Measurements from ENCODE around the gene CXorf66.
"Not testable (repeated sequence)": the region's sequence is repeated elsewhere in the genome, so short reads cannot be mapped to it uniquely, and the experiment has no call there.

The CXorf66 gene

DNA sequence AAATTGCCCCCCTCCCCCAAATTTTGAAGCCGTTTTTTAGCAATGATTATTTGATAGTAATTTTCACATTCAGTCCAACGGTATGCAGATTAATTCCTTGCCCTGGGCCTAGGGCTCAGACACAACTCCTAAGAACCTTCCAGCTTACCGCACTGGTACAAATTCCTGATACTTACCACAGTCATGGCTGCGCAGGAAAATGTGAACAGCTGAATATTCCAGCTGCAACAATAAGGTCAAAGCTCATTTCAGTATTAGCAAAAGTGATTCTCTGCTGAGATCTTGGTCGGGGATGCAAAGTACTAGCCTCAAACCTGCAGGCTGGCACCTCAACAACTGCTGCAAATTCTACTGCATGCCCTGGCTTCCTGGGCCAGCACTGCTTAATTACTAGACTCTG, 35.4 kb downstream of the CXorf66 start:
- DNase-seq (ENCODE audit: extremely low read depth in 1 of 2, low read depth in 1 of 2), result no peak

DNA sequence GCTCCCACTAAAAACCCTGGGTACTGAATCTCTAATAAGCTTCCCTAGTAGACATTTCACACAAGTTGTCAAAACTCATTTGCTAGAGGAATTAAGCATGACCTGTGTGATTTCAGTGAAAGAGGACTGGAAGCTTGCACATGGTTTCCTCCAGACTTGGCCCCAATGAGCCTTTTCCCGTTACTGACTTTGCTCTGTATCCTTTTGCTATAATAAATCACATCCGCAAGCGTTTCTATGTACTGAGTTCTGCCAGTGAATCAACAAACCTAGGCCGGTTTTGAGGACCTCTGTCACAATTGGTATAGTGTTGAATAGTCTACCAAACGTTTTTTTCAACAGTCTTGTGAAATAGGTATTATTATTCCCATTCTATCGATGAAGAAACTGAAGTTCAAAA, 40.6 kb downstream of the CXorf66 start:
- no peak for DNase-seq (ENCODE audit: extremely low read depth in 1 of 2, low read depth in 1 of 2)

DNA sequence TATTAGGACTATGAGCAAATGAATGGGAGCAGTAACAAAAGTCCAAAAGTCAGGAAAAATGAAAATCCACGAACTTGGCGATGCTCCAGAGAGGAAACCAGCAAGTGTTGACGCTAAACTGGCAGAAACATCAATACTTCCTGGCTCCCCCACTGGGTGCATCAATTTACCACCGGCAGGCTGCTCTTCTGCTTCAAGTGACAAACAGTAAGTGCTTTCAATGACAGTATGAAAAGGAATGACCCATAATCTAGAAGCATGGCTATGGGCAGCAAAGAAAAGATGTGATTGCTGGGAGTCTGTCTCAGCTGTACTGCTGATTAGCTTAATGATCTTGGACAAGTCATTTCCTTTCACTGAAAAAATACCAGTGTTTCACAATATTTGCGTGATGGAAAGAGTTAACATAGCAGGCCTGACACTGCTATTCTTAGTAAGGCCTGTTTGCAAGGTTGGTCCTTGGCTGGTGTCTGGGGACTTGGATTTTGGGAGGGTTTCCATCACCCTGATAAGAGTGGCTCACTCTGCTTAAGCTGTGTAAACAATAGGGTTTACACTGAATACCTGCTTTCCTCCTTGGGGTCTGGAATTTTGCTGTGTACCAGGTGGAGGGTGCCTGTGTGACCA, 41.1 kb downstream of the CXorf66 start:
- DNase-seq (ENCODE audit: extremely low read depth in 1 of 2, low read depth in 1 of 2), result no peak

- not testable (repeated sequence) for DNase-seq (ENCODE audit: extremely low read depth in 1 of 2, low read depth in 1 of 2)
These were observed 44.2 kb downstream of the CXorf66 start for GRCh38 chrX:139921142-139921541.

GRCh38 chrX:139920316-139920715, 45.0 kb downstream of the CXorf66 start:
- no peak for DNase-seq (ENCODE audit: extremely low read depth in 1 of 2, low read depth in 1 of 2)

DNA sequence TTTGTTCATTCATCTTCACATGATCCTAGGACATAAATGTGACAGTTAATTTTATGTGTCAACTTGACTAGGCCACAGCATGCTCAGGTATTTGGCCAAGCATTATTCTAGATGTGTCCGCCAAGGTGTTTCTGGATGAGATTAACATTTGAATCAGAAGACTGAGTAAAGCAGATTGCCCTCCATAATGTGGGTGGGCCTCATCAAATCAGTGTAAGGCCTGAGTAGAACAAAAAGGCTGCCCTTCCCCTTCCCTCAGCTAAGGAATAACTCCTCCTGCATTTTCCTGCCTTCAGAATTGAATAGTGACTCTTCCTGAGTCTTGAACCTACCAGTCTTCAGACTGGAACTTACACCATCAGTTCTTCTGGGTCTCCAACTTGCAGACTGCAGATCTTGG, 50.9 kb downstream of the CXorf66 start:
- no peak for DNase-seq (ENCODE audit: extremely low read depth in 1 of 2, low read depth in 1 of 2)

- DNase-seq (ENCODE audit: extremely low read depth in 1 of 2, low read depth in 1 of 2), result no peak
These were observed 55.6 kb downstream of the CXorf66 start for GRCh38 chrX:139909712-139910111.

GRCh38 chrX:139907078-139907477, 58.2 kb downstream of the CXorf66 start:
- no peak for DNase-seq (ENCODE audit: extremely low read depth in 1 of 2, low read depth in 1 of 2)

DNA sequence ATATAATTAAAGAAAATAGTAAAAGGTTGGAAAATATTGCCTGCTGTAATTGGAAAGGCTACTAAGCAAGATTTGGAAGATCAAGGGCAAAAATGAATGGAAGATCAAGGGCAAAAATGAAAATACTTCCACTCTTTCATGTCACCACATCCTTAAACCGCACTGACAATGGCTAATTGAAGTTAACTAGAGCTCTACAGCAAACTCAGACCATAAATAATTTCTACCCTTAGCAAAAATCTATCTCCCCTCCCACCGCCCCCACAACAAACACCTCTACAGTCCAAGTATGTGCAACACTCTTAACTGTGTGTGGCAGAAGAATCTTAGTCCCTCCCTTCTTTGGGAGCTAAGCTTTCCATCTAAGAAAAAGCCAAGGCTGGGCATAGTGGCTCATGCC, 59.6 kb downstream of the CXorf66 start:
- DNase-seq (ENCODE audit: extremely low read depth in 1 of 2, low read depth in 1 of 2), result no peak
